GM19467 (cell line): ENCODE data around the gene ACY1.

ENCODE experiments used
- ATAC-seq: cut with Tn5 transposase; IDR thresholded peaks from one replicate; pipeline ENCODE4 v1.9.1; 2021; ENCODE audit warnings: mild to moderate bottlenecking, moderate library complexity; ENCODE audit not compliant: unreplicated experiment

The ACY1 gene

GRCh38 chr3:52004163-52004787 lies 20.9 kb downstream of the ACY1 start:
- ATAC-seq, result no peak

DNA sequence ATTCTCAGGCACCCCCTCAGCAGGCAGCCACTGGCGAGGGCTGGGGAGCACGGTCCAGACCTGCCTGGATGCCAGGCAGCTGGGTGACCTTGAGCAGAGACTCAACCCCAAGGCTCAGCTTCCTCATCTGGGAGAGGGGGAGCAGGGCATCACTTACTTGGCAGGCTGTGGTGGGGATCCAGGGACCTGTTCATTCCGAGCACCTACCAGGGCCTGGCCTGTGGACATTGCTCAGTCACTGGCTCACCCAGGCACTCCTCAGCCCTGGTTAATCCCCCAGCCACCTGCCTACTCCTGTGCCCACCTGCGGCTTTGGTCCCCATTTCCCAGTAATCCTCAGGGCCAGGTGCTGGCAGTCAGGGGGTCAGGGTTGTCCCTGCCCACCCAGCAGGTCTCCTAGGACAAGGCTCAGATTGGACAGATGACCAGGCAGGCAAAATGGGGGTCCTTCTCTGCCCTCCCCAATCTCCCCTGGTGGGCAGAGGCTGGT lies 21.6 kb downstream of the ACY1 start:
- no peak for ATAC-seq

- no peak for ATAC-seq
These were observed 22.2 kb downstream of the ACY1 start for GRCh38 chr3:52005571-52005986.

DNA sequence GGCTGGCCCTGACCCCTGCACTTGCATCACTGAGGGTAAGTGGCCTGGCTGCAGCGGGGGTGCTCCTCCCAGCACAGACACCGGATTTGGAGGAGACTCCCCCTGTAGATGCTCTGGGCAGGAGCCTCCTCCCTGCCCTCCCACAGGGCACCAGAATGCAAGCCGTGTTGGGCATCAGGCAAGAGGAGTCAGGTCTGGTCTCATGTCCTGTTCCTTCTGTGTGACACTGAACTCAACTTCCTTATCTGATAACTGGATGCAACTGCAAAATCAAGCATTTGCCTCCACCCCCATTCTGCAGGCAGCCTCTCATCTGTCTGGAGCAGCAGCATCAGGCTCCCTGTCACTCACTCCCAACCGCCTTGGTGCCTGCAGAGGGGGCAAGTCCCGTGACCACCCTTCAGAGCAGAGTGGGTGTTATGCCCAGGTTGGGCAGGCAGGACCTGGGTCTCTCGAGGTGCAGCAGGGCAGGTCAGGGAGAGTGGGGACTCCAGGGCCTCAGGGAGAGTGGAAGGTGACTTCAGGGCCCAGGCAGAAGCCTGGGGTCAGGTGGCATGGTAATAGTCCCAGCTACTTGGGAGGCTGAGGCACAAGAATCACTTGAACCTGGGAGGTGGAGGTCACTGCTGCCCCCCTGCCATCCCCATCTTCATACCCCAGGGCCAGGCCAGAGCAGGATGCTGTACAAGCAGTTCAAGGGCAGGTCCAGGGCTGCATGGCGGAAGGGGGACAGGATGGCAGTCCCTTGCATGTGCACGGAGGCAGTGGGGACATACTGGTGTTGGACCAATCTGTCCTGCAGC lies 22.9 kb downstream of the ACY1 start:
- no peak for ATAC-seq

- ATAC-seq, result no peak
These were observed 23.4 kb downstream of the ACY1 start for GRCh38 chr3:52006820-52007133.

GRCh38 chr3:52007291-52007690 lies 24.0 kb downstream of the ACY1 start:
- ATAC-seq, result no peak

DNA sequence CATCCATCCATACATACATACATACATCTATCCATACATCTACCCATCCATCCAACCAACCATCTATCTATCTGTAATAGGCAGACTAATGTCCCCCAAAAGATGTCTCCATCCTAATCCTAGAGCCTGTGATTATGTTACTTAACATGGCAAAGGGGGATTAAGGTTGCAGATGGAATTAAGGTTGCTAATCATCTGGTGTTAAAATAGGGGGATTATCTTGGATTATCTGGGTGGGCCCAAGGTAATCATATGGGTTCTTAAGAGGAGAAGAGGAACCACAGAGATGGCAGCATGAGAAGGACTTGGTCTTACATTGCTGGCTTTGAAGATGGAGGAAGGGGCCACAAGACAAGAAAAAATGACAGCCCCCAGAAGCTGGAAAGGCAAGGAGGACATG lies 27.1 kb downstream of the ACY1 start:
- ATAC-seq, result no peak

- ATAC-seq, result no peak
These were observed 29.4 kb downstream of the ACY1 start for GRCh38 chr3:52012699-52013098.

GRCh38 chr3:52013802-52014598 lies 30.7 kb downstream of the ACY1 start:
- ATAC-seq, result no peak

GRCh38 chr3:52014613-52015012 lies 31.3 kb downstream of the ACY1 start:
- no peak for ATAC-seq

GRCh38 chr3:52015438-52016228 lies 32.3 kb downstream of the ACY1 start:
- no peak for ATAC-seq

DNA sequence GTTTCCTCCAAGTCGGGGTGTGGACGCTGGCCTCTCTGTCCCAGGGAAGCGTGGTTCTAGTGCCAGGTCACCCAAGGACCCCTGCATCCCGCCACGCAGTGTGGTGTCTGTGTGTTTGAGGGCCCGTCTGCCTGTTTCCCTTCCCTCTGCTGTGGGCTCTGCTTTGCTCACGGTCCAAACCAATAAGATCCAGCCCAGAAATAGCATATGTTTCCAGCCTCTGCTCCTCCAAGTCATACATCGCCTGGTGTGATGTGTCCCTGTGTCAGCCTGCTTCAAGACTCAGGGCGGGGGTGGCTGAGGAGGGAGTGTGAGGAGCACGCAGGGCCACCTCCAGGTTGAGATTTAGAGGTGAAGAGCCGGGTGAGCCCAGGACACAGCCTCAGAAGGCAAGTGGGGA lies 34.3 kb downstream of the ACY1 start:
- no peak for ATAC-seq

- ATAC-seq, result no peak
These were observed 35.1 kb downstream of the ACY1 start for GRCh38 chr3:52018319-52019000.

DNA sequence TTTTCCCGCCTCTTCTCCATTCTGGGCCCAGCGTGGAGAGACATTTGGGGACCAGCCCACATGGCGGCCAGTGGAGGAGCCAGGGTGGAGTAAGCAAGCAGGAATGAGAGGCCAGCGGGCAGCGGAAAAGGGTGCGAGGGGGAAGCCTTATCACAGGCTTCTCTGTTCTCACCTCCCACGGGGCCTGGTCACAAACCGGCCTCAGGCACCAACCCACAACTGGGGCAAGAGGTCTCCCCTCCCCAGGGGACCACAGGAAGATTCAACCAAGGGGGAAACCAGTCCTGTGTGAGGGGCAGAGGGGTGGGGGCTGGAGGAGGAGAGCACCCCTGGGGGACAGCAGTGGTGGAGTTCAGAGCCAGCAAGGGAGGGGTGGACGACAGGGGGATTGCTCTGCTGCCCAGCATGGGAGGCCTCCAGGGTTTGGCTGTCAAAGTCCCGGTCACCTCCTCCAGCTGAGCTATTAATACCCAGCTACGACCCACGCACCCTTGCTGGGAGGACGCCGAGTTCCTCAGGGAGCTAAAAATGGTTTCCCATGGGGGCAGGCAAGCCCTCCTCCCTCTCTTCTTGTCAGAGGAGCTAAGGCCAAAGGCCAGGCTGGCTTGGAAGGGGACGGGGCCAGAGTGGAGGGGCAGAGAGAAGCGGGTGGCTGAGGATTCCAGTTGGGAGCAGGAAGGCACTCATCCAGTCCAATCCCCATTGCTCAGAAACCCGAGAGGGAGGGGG lies 36.2 kb downstream of the ACY1 start:
- ATAC-seq, result no peak

- no peak for ATAC-seq
These were observed 37.5 kb downstream of the ACY1 start for GRCh38 chr3:52020796-52021195.

- ATAC-seq, result no peak
These were observed 38.3 kb downstream of the ACY1 start for GRCh38 chr3:52021489-52022268.

DNA sequence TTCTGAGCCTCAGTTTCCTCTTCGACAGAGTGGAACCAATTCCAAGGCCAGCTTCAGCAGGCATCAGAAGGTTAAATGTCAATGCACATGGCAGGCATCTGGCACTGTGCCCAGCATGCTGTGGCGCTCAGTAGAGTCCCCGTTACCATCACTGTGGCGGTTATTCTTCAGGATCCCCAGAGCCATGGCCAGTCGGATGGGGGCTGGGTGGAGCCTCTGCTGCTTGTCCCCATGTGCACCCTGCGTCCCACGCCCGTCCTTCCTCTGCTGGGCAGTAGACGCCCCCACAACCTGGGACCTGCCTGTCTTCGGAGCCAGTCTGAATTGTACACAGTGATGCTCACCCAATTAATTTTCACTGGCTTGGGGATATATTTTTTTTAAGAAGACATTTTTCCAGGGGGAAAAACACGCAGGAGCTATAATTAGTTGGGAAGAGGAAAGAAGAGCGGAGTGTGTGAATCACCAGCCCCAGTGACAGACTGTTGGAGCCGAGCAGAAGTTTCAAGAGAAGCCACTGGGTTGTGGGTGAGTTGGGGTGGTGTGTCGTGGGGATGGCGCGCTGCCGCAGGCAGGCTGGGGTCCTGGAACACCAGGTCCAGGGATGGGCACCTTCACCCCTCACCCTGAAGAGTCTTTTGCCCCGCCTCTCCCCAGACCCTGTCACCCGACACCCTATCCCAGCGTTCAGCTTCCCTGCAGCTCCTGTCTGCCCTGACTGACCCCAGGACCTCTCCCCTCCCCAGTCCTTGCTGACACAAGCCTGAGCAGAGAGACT lies 39.2 kb downstream of the ACY1 start:
- ATAC-seq, result no peak

- ATAC-seq, result no peak
These were observed 39.9 kb downstream of the ACY1 start for GRCh38 chr3:52023101-52023770.
